BE2C (cell line): Measurements from ENCODE around the gene CORO2B.

Experiments
- DNase-seq: peaks from one replicate; pipeline ENCODE4 v3.0.0-alpha.2; 2020
- H3K27me3 ChIP-seq: fragments of 250-450 bp; sonication (Bioruptor Pico); 2 replicates; pipeline ENCODE4 v1.5.1; 2020; ENCODE audit warnings: mild to moderate bottlenecking
- H3K36me3 ChIP-seq: fragments of 250-450 bp; sonication (Bioruptor Pico); 2 replicates; pipeline ENCODE4 v1.5.1; 2020; ENCODE audit warnings: mild to moderate bottlenecking
- H3K4me1 ChIP-seq: fragments of 250-450 bp; sonication (Bioruptor Pico); 2 replicates; pipeline ENCODE4 v1.5.1; 2020
- H3K4me3 ChIP-seq: 2 replicates; pipeline ENCODE4 v1.5.1; 2011; ENCODE audit warnings: low read depth, low read length
- H3K9me3 ChIP-seq: fragments of 250-450 bp; sonication (Bioruptor Pico); 2 replicates; pipeline ENCODE4 v1.5.1; 2020
- CTCF ChIP-seq: IDR thresholded peaks from 2 replicates; pipeline ENCODE4 v1.5.1; 2012; ENCODE audit warnings: mild to moderate bottlenecking, low read depth, low read length

The CORO2B gene

GRCh38 chr15:68581725-68582124, 2.9 kb downstream of the CORO2B start:
- no peak for DNase-seq
- Histone ChIP-seq H3K36me3 (no peaks in the 10 kb centered on the region), H3K4me1 (peaks cover 5% of the 10 kb centered on the region; the same call in 1 of the 2 replicates), H3K9me3 (no peaks in the 10 kb centered on the region), H3K4me3 (no peak overlapping the region), H3K27me3 (peaks cover 11% of the 10 kb centered on the region)
- TF ChIP-seq CTCF, result no peak

GRCh38 chr15:68582236-68582635, 3.4 kb downstream of the CORO2B start:
- TF ChIP-seq CTCF, result no peak
- DNase-seq, result no peak
- Histone ChIP-seq H3K27me3 (peaks cover 11% of the 10 kb centered on the region), H3K9me3 (no peaks in the 10 kb centered on the region), H3K4me3 (no peak overlapping the region), H3K4me1 (peaks cover 5% of the 10 kb centered on the region; the same call in 1 of the 2 replicates), H3K36me3 (no peaks in the 10 kb centered on the region)

- no peaks in the 10 kb centered on the region for H3K36me3 ChIP-seq
- H3K4me1 ChIP-seq, result peaks cover 5% of the 10 kb centered on the region; the same call in 1 of the 2 replicates
- TF ChIP-seq CTCF, result no peak
- DNase-seq, result no peak
- no peak overlapping the region for H3K4me3 ChIP-seq
- peaks cover 8% of the 10 kb centered on the region for H3K27me3 ChIP-seq
- no peaks in the 10 kb centered on the region for H3K9me3 ChIP-seq
These were observed 4.1 kb downstream of the CORO2B start for GRCh38 chr15:68582864-68583263.

- peaks cover 5% of the 10 kb centered on the region; the same call in 1 of the 2 replicates for H3K4me1 ChIP-seq
- no peaks in the 10 kb centered on the region for H3K9me3 ChIP-seq
- no peaks in the 10 kb centered on the region for H3K36me3 ChIP-seq
- H3K4me3 ChIP-seq, result no peak overlapping the region
- H3K27me3 ChIP-seq, result peaks cover 4% of the 10 kb centered on the region
- no peak for TF ChIP-seq CTCF
- DNase-seq, result no peak
These were observed 4.5 kb downstream of the CORO2B start for GRCh38 chr15:68583321-68583720.

GRCh38 chr15:68583936-68584755, 5.4 kb downstream of the CORO2B start:
- Histone ChIP-seq H3K27me3 (no peaks in the 10 kb centered on the region), H3K4me1 (peaks cover 5% of the 10 kb centered on the region; the same call in 1 of the 2 replicates), H3K9me3 (no peaks in the 10 kb centered on the region), H3K36me3 (no peaks in the 10 kb centered on the region), H3K4me3 (no peak overlapping the region)
- no peak for DNase-seq
- TF ChIP-seq CTCF, result no peak
